ENCODE data around the gene NCAPD2. TPM values are rescaled to one million over a fixed set of nuclear protein-coding genes. Genes with fewer than 3 reads are reported as not detected.
A peak's percentile ranks its signal among the peaks of the same experiment; 100 is the strongest.

The NCAPD2 gene
- total RNA-seq, 1 experiment from 2014 or later = 114 TPM

DNA sequence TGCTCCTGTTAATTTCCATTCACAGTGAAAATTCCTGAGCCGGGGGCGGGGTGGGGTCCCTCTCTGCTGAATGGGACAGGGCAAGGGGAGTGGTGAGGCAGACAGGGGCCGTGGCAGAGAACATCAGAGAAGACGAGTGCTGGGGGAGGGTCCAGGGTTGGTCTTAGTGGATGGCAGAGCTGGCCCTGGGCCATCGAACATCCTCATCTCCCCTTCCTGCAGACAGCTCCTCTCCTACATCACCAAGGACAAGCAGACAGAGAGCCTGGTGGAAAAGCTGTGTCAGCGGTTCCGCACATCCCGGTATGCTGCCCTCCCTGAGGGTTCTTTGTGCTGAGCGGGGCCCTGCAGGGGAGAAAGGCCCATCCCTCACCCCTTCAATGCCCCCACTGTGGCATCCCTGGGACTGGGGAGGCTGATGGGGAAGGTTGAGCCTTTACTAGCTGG lies 35.4 kb downstream of the NCAPD2 start:
- Histone ChIP-seq H4K20me1 (ENCODE audit: control insufficient read depth, insufficient read depth, insufficient read length) (no peaks in the 10 kb centered on the region), H3K4ac (ENCODE audit: low read depth, low read length) (no peak overlapping the region), H2BK20ac (ENCODE audit: low read depth, low read length, poor library complexity, severe bottlenecking) (no peak overlapping the region), H2BK15ac (ENCODE audit: low read depth, low read length) (no peak overlapping the region), H3T11ph (ENCODE audit: low read length) (no peak overlapping the region), H3K23me2 (ENCODE audit: insufficient read length, low read depth, low read length, poor library complexity, severe bottlenecking) (peaks cover 8% of the 10 kb centered on the region), H3K79me2 (ENCODE audit: insufficient read depth, low read length) (no peaks in the 10 kb centered on the region), H2BK120ac (ENCODE audit: low read depth, low read length, poor library complexity, severe bottlenecking) (no peak overlapping the region), H3K4me2 (ENCODE audit: insufficient read depth, insufficient read length, low read length) (no peak overlapping the region), H3K23ac (ENCODE audit: insufficient read length, low read depth, low read length) (no peak overlapping the region), H3K4me1 (ENCODE audit: insufficient read depth, low read length) (no peaks in the 10 kb centered on the region), H2BK5ac (ENCODE audit: insufficient read length, low read length) (no peak overlapping the region), H2AFZ (ENCODE audit: low read length) (no peak overlapping the region), H4K91ac (ENCODE audit: insufficient read length, low read depth, low read length) (no peak overlapping the region), H4K8ac (replicated peaks; ENCODE audit: insufficient read length, low read depth, low read length) (no peak overlapping the region), H3K79me1 (ENCODE audit: insufficient read depth, low read depth, low read length, poor library complexity, severe bottlenecking) (no peaks in the 10 kb centered on the region), H3K18ac (ENCODE audit: insufficient read length, low read depth, low read length) (no peak overlapping the region), H2BK12ac (ENCODE audit: insufficient read length, low read depth, low read length) (no peak overlapping the region), H3K27ac (ENCODE audit: insufficient read length, low read depth, low read length) (no peak overlapping the region), H3K56ac (ENCODE audit: insufficient read length, low read depth, low read length) (no peak overlapping the region), H3K14ac (ENCODE audit: insufficient read depth, low read length) (no peak overlapping the region), H2AK5ac (ENCODE audit: insufficient read length, low read length) (no peak overlapping the region), H4K5ac (ENCODE audit: insufficient read length, low read depth, low read length) (no peak overlapping the region), H3K9me3 (ENCODE audit: control insufficient read depth, low read depth, low read length) (no peaks in the 10 kb centered on the region), H3K27me3 (ENCODE audit: insufficient read depth, low read length) (no peaks in the 10 kb centered on the region), H3K9ac (ENCODE audit: extremely low read depth, insufficient read length, low read length) (no peak overlapping the region)
- Mint-ChIP-seq H3K27me3 (ENCODE audit: low read depth) (no peaks in the 10 kb centered on the region; the same call in 1 of the 2 replicates), H3K4me3 (no peak overlapping the region), H3K9me3 (no peaks in the 10 kb centered on the region), H3K36me3 (ENCODE audit: insufficient read depth in 1 of 3, low read depth in 3 of 3) (peaks cover 53 to 79% (median 75%) of the 10 kb centered on the region in 3 experiments), H3K4me1 (peaks cover 19 to 26% of the 10 kb centered on the region in 2 experiments), H3K27ac (peak overlapping the region; percentile 44 to 72 (median 57); a peak in 3 of 7 replicates)
- TF ChIP-seq, protein P1, sequence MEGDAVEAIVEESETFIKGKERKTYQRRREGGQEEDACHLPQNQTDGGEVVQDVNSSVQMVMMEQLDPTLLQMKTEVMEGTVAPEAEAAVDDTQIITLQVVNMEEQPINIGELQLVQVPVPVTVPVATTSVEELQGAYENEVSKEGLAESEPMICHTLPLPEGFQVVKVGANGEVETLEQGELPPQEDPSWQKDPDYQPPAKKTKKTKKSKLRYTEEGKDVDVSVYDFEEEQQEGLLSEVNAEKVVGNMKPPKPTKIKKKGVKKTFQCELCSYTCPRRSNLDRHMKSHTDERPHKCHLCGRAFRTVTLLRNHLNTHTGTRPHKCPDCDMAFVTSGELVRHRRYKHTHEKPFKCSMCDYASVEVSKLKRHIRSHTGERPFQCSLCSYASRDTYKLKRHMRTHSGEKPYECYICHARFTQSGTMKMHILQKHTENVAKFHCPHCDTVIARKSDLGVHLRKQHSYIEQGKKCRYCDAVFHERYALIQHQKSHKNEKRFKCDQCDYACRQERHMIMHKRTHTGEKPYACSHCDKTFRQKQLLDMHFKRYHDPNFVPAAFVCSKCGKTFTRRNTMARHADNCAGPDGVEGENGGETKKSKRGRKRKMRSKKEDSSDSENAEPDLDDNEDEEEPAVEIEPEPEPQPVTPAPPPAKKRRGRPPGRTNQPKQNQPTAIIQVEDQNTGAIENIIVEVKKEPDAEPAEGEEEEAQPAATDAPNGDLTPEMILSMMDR (conservative IDR thresholded peaks at IDR 0.05) = no peak
- no peak for DNase-seq
- no CpG with 5 or more reads among the region's 9 CpGs for WGBS (ENCODE audit: extremely low coverage, insufficient read length, low lambda C conversion rate)

Measured in H9 (cell line).